Measurements from ENCODE around the gene NME8.

NME8 gene

DNA sequence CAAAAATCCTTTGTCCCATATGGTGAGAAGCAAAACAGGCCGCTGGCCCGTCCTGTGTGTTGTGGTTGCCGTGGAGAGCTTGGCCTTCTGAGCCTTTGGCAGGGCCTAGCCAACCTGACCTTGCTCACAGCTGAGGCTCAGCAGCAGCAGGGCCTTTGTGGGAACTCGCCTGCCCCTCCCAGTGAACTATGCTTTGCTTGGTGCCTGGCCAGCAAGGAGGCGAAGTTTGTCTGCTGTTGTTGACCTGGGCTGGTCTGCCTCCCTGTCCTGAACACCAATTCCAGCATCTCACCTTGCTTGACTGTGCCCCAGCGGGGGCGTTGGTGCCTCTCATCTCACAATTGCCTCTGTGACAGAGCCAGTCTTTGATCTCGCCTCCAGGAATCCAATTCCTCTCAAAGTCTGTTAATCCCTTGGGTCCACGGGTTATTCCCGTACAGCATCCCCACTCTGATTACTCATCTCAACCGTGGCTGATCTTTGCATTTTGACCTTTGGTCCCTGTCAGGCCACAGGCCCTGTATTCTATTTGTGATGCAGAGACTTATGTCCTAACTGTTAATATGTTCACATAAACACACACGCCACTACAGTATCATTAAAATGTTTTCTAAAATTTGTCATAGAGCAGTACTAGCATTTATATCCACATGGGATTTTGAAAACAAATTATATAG is 94.7 kb downstream of the NME8 start:
- no peak for DNase-seq

- DNase-seq, result no peak
These were observed 95.7 kb downstream of the NME8 start for GRCh38 chr7:37943905-37944736.

DNA sequence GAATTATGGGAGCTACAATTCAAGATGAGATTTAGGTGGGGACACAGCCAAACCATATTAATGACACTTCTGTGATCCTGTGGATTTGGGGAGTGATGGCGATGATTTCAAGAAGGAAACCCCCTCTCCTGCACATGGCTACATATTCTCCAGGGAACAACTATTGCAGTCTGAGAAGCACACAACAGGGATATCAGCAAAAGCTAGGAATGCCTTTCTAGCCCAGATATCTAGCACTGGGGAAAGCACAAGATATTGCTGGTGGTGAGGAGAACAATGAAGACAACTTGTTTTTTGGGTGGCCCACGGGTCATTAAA is 96.3 kb downstream of the NME8 start:
- no peak for DNase-seq

GRCh38 chr7:37945336-37945735 is 96.9 kb downstream of the NME8 start:
- DNase-seq, result no peak

GRCh38 chr7:37947138-37947940 is 98.9 kb downstream of the NME8 start:
- DNase-seq, result no peak

- peak; percentile 13 for DNase-seq
These were observed 99.5 kb downstream of the NME8 start for GRCh38 chr7:37947941-37948210.

Measured in right kidney (tissue), 1 donor.